Astrocyte (in vitro differentiated cells and primary cell): Measurements from ENCODE around the gene GTF2H4. TPM values are rescaled to one million over a fixed set of nuclear protein-coding genes. Genes with fewer than 3 reads are reported as not detected.

Experiments
- DNase-seq: peaks from one replicate; pipeline ENCODE4 v3.0.0-alpha.2; 2010; ENCODE audit warnings: low read depth
- FAIRE-seq: peaks from 2 replicates; lab custom pipeline; 2011; peaks lifted over from hg19 to GRCh38; lab: Jason Lieb, UNC
- H2AFZ ChIP-seq: 2 replicates; pipeline ENCODE4 v1.6.0; 2012; ENCODE audit warnings: low read depth, low read length, inconsistent platforms
- H3K27ac ChIP-seq: 2 replicates; pipeline ENCODE4 v1.5.1; 2011; ENCODE audit warnings: low read depth, low read length, inconsistent platforms
- H3K27me3 ChIP-seq: 2 replicates; pipeline ENCODE4 v1.6.0; 2011; ENCODE audit warnings: low read length, inconsistent platforms; ENCODE audit not compliant: insufficient read depth
- H3K36me3 ChIP-seq: 2 replicates; pipeline ENCODE4 v1.5.1; 2011; ENCODE audit warnings: low read length, inconsistent platforms; ENCODE audit not compliant: insufficient read depth
- H3K4me1 ChIP-seq: 2 replicates; pipeline ENCODE4 v1.5.1; 2011; ENCODE audit warnings: low read length, inconsistent platforms; ENCODE audit not compliant: insufficient read depth
- H3K4me2 ChIP-seq: 2 replicates; pipeline ENCODE4 v1.6.0; 2012; ENCODE audit warnings: low read length, inconsistent platforms
- H3K4me3 ChIP-seq: 2 replicates; pipeline ENCODE4 v1.5.1; 2011; ENCODE audit warnings: low read depth, mild to moderate bottlenecking, low read length, inconsistent platforms; ENCODE audit not compliant: insufficient read depth
- H3K79me2 ChIP-seq: 2 replicates; pipeline ENCODE4 v1.6.0; 2012; ENCODE audit warnings: mild to moderate bottlenecking, low read length, inconsistent platforms; ENCODE audit not compliant: insufficient read depth
- H3K9ac ChIP-seq: 2 replicates; pipeline ENCODE4 v1.6.0; 2012; ENCODE audit warnings: mild to moderate bottlenecking, low read length, inconsistent platforms
- H3K9me3 ChIP-seq: 2 replicates; pipeline ENCODE4 v1.5.1; 2012; ENCODE audit warnings: low read depth, mild to moderate bottlenecking, low read length, inconsistent platforms; ENCODE audit not compliant: insufficient read depth
- H4K20me1 ChIP-seq: 2 replicates; pipeline ENCODE4 v1.6.0; 2012; ENCODE audit warnings: low read length, inconsistent platforms; ENCODE audit not compliant: insufficient read depth
- H3K27ac Mint-ChIP-seq: one replicate; pipeline ENCODE4 v1.8.0; 2021; ENCODE audit warnings: mild to moderate bottlenecking, mixed read lengths; ENCODE audit not compliant: unreplicated experiment
- H3K27me3 Mint-ChIP-seq: one replicate; pipeline ENCODE4 v1.8.0; 2021; ENCODE audit warnings: low read depth, mixed read lengths; ENCODE audit not compliant: unreplicated experiment
- H3K36me3 Mint-ChIP-seq: one replicate; pipeline ENCODE4 v1.8.0; 2021; ENCODE audit warnings: low read depth, mixed read lengths; ENCODE audit not compliant: unreplicated experiment
- H3K4me1 Mint-ChIP-seq: one replicate; pipeline ENCODE4 v1.8.0; 2021; ENCODE audit warnings: low read depth, mixed read lengths; ENCODE audit not compliant: unreplicated experiment
- H3K4me3 Mint-ChIP-seq: one replicate; pipeline ENCODE4 v1.8.0; 2021; ENCODE audit warnings: mild to moderate bottlenecking, moderate library complexity, mixed read lengths; ENCODE audit not compliant: unreplicated experiment
- H3K9me3 Mint-ChIP-seq: one replicate; pipeline ENCODE4 v1.8.0; 2021; ENCODE audit warnings: mild to moderate bottlenecking, mixed read lengths; ENCODE audit not compliant: unreplicated experiment
- CTCF ChIP-seq: IDR thresholded peaks from 2 replicates; pipeline ENCODE4 v1.5.1; 2011; ENCODE audit warnings: low read depth, mild to moderate bottlenecking, inconsistent platforms, low read length, moderate library complexity; ENCODE audit not compliant: insufficient read depth
- EZH2 ChIP-seq: IDR thresholded peaks from 2 replicates; pipeline ENCODE4 v1.6.1; 2012; ENCODE audit warnings: mild to moderate bottlenecking, low read length, inconsistent platforms; ENCODE audit not compliant: insufficient read depth
- total RNA-seq: library from RNA; stranded (reverse); gene quantifications from 2 replicates; pipeline ENCODE4 v1.2.1, GENCODE V29; 2021

GTF2H4 gene
- total RNA-seq, 1 donor from 2014 or later, result 34.3 TPM

- Mint-ChIP-seq H3K27me3 (no peaks in the 10 kb centered on the region), H3K27ac (no peak overlapping the region), H3K4me1 (peaks cover 7% of the 10 kb centered on the region), H3K4me3 (no peak overlapping the region), H3K9me3 (no peaks in the 10 kb centered on the region), H3K36me3 (peaks cover 44% of the 10 kb centered on the region)
- H3K9ac ChIP-seq, result no peak overlapping the region
- H3K9me3 ChIP-seq, result no peaks in the 10 kb centered on the region
- H3K36me3 ChIP-seq, result peaks cover 4% of the 10 kb centered on the region
- no peak for FAIRE-seq
- H3K4me3 ChIP-seq, result no peak overlapping the region
- no peak overlapping the region for H2AFZ ChIP-seq
- H4K20me1 ChIP-seq, result peaks cover 23% of the 10 kb centered on the region
- H3K4me2 ChIP-seq, result no peak overlapping the region
- TF ChIP-seq EZH2 (no peak), CTCF (no peak)
- peaks cover 6% of the 10 kb centered on the region for H3K79me2 ChIP-seq
- no peaks in the 10 kb centered on the region for H3K27me3 ChIP-seq
- no peak for DNase-seq
- H3K27ac ChIP-seq, result no peak overlapping the region
- peaks cover 4% of the 10 kb centered on the region for H3K4me1 ChIP-seq
Observed at GRCh38 chr6:30894935-30895334, 13.1 kb upstream of the GTF2H4 start.

GRCh38 chr6:30895343-30895742 lies 12.7 kb upstream of the GTF2H4 start:
- Histone ChIP-seq H3K36me3 (peaks cover 4% of the 10 kb centered on the region), H4K20me1 (peaks cover 23% of the 10 kb centered on the region), H3K27ac (no peak overlapping the region), H3K4me2 (no peak overlapping the region), H3K4me3 (no peak overlapping the region), H3K9ac (no peak overlapping the region), H2AFZ (no peak overlapping the region), H3K4me1 (peaks cover under 1% of the 10 kb centered on the region), H3K27me3 (no peaks in the 10 kb centered on the region), H3K9me3 (no peaks in the 10 kb centered on the region), H3K79me2 (peaks cover 3% of the 10 kb centered on the region)
- Mint-ChIP-seq H3K4me3 (no peak overlapping the region), H3K27ac (no peak overlapping the region), H3K27me3 (no peaks in the 10 kb centered on the region), H3K4me1 (peaks cover 3% of the 10 kb centered on the region), H3K36me3 (peaks cover 40% of the 10 kb centered on the region), H3K9me3 (no peaks in the 10 kb centered on the region)
- no peak for TF ChIP-seq EZH2
- no peak for TF ChIP-seq CTCF
- DNase-seq (no peak), FAIRE-seq (no peak)

GRCh38 chr6:30896541-30896940 lies 11.5 kb upstream of the GTF2H4 start:
- Mint-ChIP-seq H3K4me1 (no peaks in the 10 kb centered on the region), H3K36me3 (peaks cover 33% of the 10 kb centered on the region), H3K9me3 (no peaks in the 10 kb centered on the region), H3K4me3 (no peak overlapping the region), H3K27me3 (no peaks in the 10 kb centered on the region), H3K27ac (no peak overlapping the region)
- H2AFZ ChIP-seq, result no peak overlapping the region
- no peaks in the 10 kb centered on the region for H3K4me1 ChIP-seq
- peaks cover 4% of the 10 kb centered on the region for H3K36me3 ChIP-seq
- DNase-seq (no peak), FAIRE-seq (no peak)
- H3K9ac ChIP-seq, result no peak overlapping the region
- H3K79me2 ChIP-seq, result no peaks in the 10 kb centered on the region
- no peaks in the 10 kb centered on the region for H3K27me3 ChIP-seq
- peaks cover 18% of the 10 kb centered on the region for H4K20me1 ChIP-seq
- H3K4me2 ChIP-seq, result no peak overlapping the region
- no peaks in the 10 kb centered on the region for H3K9me3 ChIP-seq
- H3K27ac ChIP-seq, result no peak overlapping the region
- H3K4me3 ChIP-seq, result no peak overlapping the region
- TF ChIP-seq EZH2 (no peak), CTCF (no peak)
